ENCODE data around the gene EIF5AL1. TPM values are rescaled to one million over a fixed set of nuclear protein-coding genes. Genes with fewer than 3 reads are reported as not detected.
"Not testable (repeated sequence)": the region's sequence is repeated elsewhere in the genome, so short reads cannot be mapped to it uniquely, and the experiment has no call there.

EIF5AL1 gene
- total RNA-seq, 1 donor from 2014 or later: 0.09 TPM

- intact Hi-C loops (cut with DNase I): no loop called here
- ATAC-seq: no peak
- DNase-seq (ENCODE audit: low spot score): no peak
Measured at GRCh38 chr10:79505829-79506228, 6.5 kb upstream of the EIF5AL1 start.

- ATAC-seq: no peak
- intact Hi-C loops (cut with DNase I): no loop called here
Measured at GRCh38 chr10:79507440-79508167, 4.7 kb upstream of the EIF5AL1 start.

GRCh38 chr10:79508245-79508644 lies 4.1 kb upstream of the EIF5AL1 start:
- ATAC-seq: peak; percentile 41
- intact Hi-C loops (cut with DNase I); DNase-seq (ENCODE audit: low spot score): not testable (repeated sequence)

More at GRCh38 chr10:79507440-79508167, 4.7 kb upstream of the EIF5AL1 start:
- DNase-seq (ENCODE audit: low spot score): no peak

GRCh38 chr10:79509306-79509933 lies 2.9 kb upstream of the EIF5AL1 start:
- ATAC-seq: peak; percentile 68
- DNase-seq (ENCODE audit: low spot score); intact Hi-C loops (cut with DNase I): not testable (repeated sequence)

GRCh38 chr10:79509934-79510508 lies 2.3 kb upstream of the EIF5AL1 start:
- peak; percentile 24 for ATAC-seq
- intact Hi-C loops (cut with DNase I); DNase-seq (ENCODE audit: low spot score): not testable (repeated sequence)

- DNase-seq (ENCODE audit: low spot score); ATAC-seq; intact Hi-C loops (cut with DNase I): not testable (repeated sequence)
Measured at GRCh38 chr10:79516532-79517205, 4.3 kb downstream of the EIF5AL1 start.

- DNase-seq (ENCODE audit: low spot score); ATAC-seq; intact Hi-C loops (cut with DNase I): not testable (repeated sequence)
Measured at GRCh38 chr10:79517567-79517966, 5.2 kb downstream of the EIF5AL1 start.

- DNase-seq (ENCODE audit: low spot score); intact Hi-C loops (cut with DNase I); ATAC-seq: not testable (repeated sequence)
Measured at GRCh38 chr10:79521751-79522150, 9.4 kb downstream of the EIF5AL1 start.

GRCh38 chr10:79522464-79522863 lies 10.1 kb downstream of the EIF5AL1 start:
- ATAC-seq; DNase-seq (ENCODE audit: low spot score); intact Hi-C loops (cut with DNase I): not testable (repeated sequence)

GRCh38 chr10:79523157-79523853 lies 11.0 kb downstream of the EIF5AL1 start:
- intact Hi-C loops (cut with DNase I); ATAC-seq: not testable (repeated sequence)

GRCh38 chr10:79525049-79525710 lies 12.8 kb downstream of the EIF5AL1 start:
- ATAC-seq; intact Hi-C loops (cut with DNase I); DNase-seq (ENCODE audit: low spot score): not testable (repeated sequence)

More at GRCh38 chr10:79523157-79523853, 11.0 kb downstream of the EIF5AL1 start:
- not testable (repeated sequence) for DNase-seq (ENCODE audit: low spot score)

GRCh38 chr10:79528261-79528660 lies 15.9 kb downstream of the EIF5AL1 start:
- ATAC-seq; DNase-seq (ENCODE audit: low spot score); intact Hi-C loops (cut with DNase I): not testable (repeated sequence)

GRCh38 chr10:79533142-79533902 lies 21.0 kb downstream of the EIF5AL1 start:
- ATAC-seq: peak; percentile 63
- intact Hi-C loops (cut with DNase I); DNase-seq (ENCODE audit: low spot score): not testable (repeated sequence)

- DNase-seq (ENCODE audit: low spot score); intact Hi-C loops (cut with DNase I); ATAC-seq: not testable (repeated sequence)
Measured at GRCh38 chr10:79533903-79534175, 21.5 kb downstream of the EIF5AL1 start.

- intact Hi-C loops (cut with DNase I); DNase-seq (ENCODE audit: low spot score); ATAC-seq: not testable (repeated sequence)
Measured at GRCh38 chr10:79538311-79538710, 26.0 kb downstream of the EIF5AL1 start.

GRCh38 chr10:79540930-79541329 lies 28.6 kb downstream of the EIF5AL1 start:
- DNase-seq (ENCODE audit: low spot score); ATAC-seq; intact Hi-C loops (cut with DNase I): not testable (repeated sequence)

GRCh38 chr10:79542626-79543025 lies 30.3 kb downstream of the EIF5AL1 start:
- no peak for DNase-seq (ENCODE audit: low spot score)
- intact Hi-C loops (cut with DNase I): no loop called here
- ATAC-seq: no peak

Data from sciatic nerve (tissue), 2 donors.